Retinal pigment epithelial cell (primary cell): ENCODE results near the gene ATP2C1.
A peak's percentile ranks its signal among the peaks of the same experiment; 100 is the strongest.

Experiments
- DNase-seq: peaks from one replicate; pipeline ENCODE4 v3.0.0-alpha.2; 2010; ENCODE audit warnings: low read depth
- H3K4me3 ChIP-seq: 2 replicates; pipeline ENCODE4 v1.5.1; 2011; ENCODE audit warnings: mild to moderate bottlenecking, low read length, control low read depth, moderate library complexity
- CTCF ChIP-seq: conservative IDR thresholded peaks from 2 replicates; pipeline ENCODE4 v1.5.1; 2011; ENCODE audit warnings: low read depth, low read length, control low read depth, inconsistent platforms

The ATP2C1 gene

GRCh38 chr3:130918328-130918727 is 24.4 kb downstream of the ATP2C1 start:
- H3K4me3 ChIP-seq, result no peak overlapping the region
- TF ChIP-seq CTCF, result no peak
- DNase-seq, result no peak

GRCh38 chr3:130925628-130926027 is 31.7 kb downstream of the ATP2C1 start:
- no peak for DNase-seq
- H3K4me3 ChIP-seq, result no peak overlapping the region
- no peak for TF ChIP-seq CTCF

GRCh38 chr3:130926504-130926903 is 32.6 kb downstream of the ATP2C1 start:
- TF ChIP-seq CTCF, result no peak
- no peak overlapping the region for H3K4me3 ChIP-seq
- DNase-seq, result no peak

GRCh38 chr3:130929804-130930203 is 35.9 kb downstream of the ATP2C1 start:
- DNase-seq, result no peak
- no peak overlapping the region for H3K4me3 ChIP-seq
- no peak for TF ChIP-seq CTCF

GRCh38 chr3:130932979-130933378 is 39.1 kb downstream of the ATP2C1 start:
- TF ChIP-seq CTCF, result no peak
- H3K4me3 ChIP-seq, result no peak overlapping the region
- DNase-seq, result peak; percentile 36

- H3K4me3 ChIP-seq, result no peak overlapping the region
- no peak for DNase-seq
- TF ChIP-seq CTCF, result no peak
Measured at GRCh38 chr3:130933801-130934345, 40.0 kb downstream of the ATP2C1 start.

GRCh38 chr3:130934442-130935089 is 40.7 kb downstream of the ATP2C1 start:
- H3K4me3 ChIP-seq, result no peak overlapping the region
- no peak for TF ChIP-seq CTCF
- DNase-seq, result no peak
